HG02884 (cell line): Measurements from ENCODE around the gene AGBL1.
"Not testable (repeated sequence)": the region's sequence is repeated elsewhere in the genome, so short reads cannot be mapped to it uniquely, and the experiment has no call there.

Experiments used
- ATAC-seq: cut with Tn5 transposase; IDR thresholded peaks from one replicate; pipeline ENCODE4 v1.9.1; 2021; ENCODE audit warnings: mild to moderate bottlenecking, moderate library complexity; ENCODE audit not compliant: unreplicated experiment

The AGBL1 gene

DNA sequence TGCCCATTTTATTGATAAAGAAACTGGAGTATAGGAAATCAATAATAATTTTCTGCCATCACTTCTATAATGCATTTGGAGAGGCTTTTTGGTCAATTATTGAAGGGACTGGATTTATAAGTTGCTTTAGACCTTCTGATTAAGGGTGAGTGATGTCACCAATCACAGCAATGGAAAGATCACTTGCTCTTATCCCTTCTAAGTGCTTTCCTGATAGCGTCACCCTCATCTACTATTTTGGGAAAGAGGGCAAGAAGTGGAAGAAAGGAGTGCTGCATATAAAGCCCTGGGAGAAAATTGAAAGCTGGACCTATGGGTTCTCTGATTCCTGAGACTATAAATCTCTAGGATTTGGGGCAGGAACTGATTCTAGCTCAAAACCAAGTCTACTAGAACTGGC, 771.3 kb downstream of the AGBL1 start:
- ATAC-seq = no peak

DNA sequence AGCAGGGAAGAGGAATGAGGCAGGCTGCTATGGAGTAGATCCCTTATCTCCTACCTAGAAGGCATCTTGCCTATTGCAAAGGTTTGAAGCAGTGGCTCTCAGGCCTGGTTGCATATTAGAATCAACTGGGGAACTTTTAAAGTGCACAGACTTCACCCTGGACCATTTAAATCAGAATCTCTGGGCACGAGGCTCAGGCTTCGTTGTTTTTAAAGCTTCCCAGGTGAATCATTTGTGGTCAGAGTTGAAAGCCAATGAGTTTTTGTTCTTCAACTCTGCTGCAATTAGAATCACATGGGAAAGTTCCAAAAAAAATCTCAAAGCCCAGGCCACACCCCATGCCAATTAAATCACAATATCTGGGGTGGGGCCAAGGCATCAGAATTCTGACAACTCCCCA, 773.1 kb downstream of the AGBL1 start:
- ATAC-seq = no peak

DNA sequence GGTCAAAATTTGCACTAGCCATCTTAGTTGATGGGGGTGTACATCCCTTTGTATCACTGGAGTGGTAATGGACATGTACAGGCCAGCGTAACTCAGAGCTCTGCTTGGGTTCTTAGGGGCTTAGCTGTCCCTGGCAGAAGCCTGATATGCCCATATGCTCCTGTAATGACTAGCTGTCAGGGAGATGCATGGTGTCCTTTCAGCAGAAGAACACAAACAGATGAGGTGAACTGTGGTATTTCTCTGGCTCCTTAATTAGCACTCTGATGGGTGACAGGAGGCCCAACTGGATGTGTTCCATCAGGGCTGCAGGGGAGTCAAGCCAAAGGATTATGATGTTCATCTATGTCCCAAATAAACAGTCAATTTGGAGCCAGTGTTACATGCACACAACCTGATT, 774.5 kb downstream of the AGBL1 start:
- ATAC-seq = no peak

DNA sequence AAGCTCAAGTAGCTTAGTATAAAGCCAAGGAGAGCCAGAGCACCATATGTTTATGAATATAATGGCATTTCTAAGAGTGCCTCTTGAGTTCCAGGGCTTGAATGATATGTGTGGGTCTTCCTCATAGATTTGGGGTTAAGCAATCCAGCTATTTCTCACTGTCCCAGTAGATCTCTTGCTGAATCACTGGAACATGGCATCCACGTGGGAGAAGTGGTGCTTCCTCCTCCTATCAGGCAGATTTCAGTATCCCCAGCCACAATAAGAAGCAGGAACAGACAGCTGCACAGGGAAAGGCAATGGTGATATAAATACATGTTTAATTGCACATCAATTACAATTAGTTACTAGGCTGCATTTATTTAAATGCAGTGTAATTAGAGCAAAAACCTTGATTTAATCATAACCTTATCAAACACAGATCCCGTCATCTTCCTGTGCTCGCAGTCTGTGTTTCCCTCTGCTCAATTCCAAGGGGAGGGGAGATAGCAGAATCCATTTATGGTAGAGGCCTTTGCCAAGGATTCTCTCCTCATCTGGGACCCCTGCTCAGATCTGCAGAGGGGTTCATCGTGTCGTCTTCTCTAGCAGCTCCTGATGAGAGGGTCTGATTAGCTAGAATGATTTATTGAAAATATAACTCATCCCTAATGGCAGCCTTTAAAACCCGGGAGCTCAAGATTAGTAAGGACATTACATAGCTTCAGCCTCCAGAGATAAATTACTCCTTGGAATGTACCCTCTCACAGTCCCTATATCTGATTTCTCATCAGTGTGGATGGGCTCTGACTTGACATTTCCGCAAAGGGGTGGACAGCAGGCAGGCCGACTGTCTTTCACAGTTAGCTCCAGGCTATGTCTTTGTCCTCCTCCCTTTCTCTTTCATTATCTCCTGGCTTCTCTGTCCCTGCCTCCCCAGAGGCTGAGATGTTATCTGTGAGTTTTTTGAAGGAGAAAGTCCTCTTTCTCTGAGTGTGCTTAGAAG, 775.9 kb downstream of the AGBL1 start:
- ATAC-seq = no peak

DNA sequence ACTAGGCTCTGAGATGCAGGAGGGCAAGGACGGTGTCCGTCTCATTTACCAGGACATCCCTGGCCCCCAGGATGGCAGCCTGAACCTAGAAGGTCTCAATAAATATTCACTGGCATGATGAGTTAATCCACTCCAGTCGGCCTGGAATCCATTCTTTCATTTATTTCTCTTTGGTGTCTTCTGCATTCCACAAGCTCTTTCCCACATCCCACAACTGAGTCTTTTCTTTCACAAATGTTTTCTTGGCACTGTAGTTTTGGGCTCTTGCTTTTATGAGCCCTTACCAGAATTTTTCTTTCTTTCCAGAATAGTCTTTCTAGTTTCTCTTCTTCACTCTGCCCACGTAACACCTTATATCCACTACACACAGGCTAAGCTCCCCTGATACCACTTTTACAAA, 778.0 kb downstream of the AGBL1 start:
- ATAC-seq = no peak

DNA sequence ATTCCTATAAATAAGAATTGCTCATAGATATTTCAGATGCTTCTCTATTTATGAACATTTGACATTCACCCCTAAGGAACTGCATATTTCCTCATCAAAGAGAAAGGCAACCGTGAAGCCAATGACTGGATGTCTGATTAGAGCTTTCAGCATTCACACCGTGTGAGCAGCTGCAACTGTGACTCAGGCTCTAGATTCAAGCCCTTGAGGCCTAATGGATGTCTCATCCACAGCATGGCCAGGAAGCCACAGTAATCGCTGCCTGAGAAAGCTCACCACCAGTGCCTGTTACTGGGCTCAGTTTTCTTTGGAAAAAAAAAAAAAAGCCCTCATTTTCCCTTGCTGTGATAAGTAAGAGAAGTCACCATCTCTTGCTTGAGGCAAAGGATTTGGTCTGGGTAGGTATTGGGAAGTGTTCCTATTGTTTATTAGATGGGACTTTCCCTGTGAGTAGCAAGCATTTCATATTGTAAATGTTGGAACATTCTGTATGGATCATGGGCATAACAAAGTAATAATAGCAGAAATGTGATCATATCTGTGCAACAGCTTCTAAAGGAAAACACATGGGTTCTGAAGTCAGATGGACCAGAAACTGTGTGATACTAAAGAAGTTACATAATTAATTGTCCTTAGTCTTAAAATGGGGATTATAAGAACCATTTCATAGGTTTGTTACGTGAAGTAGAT, 783.7 kb downstream of the AGBL1 start:
- ATAC-seq = no peak

DNA sequence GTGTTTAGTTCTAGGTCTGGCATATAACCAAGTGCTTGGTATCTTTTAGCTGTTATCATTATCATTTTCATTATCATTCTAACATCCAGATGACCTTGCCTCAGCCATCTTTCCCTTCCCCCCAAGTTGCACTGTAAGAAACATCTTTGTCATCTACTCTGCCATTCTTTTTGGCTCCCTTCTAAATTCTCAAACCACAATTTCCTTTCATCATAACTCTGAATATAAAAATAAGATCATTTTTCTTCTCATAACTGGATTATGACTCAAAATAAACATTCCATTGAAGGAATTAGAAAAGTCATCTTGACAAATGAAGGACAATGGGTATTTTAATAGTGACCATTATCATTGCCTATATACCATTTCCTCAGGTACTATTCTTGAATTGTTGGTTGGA, 786.2 kb downstream of the AGBL1 start:
- ATAC-seq = no peak

DNA sequence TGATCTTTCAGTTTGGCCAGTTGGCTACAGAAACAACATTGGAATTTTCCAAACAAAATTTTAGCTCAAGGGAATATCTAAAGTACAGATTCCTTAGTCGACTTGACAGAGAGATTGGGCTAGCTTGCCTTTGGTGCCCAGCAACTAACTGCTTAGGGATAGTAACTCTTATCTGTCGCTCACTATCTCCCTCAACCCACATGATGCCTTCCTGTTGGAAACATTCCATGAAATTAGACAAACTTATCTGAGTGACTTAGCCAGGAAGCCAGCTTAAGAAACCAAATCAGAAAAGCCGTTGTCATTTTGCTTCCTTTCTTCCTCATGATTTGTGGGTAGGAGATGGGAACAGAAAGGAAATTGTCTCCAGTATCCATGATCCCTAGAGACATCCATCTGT, 791.2 kb downstream of the AGBL1 start:
- ATAC-seq = no peak

DNA sequence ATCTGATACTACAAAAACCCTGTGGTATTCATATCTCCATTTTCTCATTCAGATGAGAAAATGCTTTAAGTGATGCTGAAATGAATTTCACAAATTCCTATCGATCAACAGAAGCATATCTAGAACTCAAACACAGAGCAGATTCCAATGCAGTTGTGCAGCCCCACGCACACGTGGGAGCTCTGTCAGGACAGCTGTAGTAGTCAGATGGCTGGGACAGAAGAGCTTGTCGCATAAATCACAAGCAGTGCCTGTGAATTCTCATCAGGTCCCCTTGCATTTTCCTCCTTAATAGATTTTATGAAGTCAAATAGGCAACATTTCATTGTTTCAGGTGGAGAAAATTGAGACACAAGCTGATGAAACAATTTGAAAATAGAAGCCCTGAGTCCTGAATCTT, 792.3 kb downstream of the AGBL1 start:
- ATAC-seq = no peak

DNA sequence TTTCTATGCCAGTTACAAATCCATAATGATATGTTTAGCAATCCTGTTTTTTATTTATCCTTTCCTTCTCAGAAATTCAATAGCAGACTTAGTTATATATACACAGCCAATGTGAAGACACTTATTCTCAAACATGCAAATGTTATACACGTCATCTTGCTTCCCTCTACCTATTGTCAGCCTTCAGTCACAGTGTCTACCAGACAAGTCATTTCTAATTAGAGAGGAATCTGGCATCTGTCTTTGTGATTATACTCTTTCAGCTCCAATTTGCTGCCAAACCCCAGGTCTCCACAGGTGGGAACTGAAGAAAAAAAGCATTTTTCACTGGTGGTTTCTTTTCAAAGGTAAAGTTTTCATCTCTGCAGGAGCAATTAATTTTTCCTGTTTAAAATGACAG, 793.1 kb downstream of the AGBL1 start:
- no peak for ATAC-seq

DNA sequence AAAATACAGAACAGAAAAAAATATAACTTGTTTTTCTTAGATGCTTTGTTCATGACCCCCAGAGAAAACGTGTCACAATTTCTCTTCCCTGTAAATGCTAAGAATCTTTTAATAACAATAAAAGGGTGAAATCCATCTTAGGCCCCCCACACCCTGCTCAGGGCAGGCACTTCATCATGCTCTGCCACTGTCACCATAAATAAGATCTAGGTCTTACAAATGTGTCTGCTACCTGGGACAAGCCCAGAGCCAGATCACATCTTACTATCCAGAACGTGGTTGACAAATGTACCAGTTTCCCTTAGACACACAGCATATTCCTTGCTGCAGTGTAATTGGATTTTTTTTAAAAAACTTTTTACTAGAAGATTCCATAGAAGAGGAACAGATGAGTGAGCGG, 795.4 kb downstream of the AGBL1 start:
- ATAC-seq = no peak

DNA sequence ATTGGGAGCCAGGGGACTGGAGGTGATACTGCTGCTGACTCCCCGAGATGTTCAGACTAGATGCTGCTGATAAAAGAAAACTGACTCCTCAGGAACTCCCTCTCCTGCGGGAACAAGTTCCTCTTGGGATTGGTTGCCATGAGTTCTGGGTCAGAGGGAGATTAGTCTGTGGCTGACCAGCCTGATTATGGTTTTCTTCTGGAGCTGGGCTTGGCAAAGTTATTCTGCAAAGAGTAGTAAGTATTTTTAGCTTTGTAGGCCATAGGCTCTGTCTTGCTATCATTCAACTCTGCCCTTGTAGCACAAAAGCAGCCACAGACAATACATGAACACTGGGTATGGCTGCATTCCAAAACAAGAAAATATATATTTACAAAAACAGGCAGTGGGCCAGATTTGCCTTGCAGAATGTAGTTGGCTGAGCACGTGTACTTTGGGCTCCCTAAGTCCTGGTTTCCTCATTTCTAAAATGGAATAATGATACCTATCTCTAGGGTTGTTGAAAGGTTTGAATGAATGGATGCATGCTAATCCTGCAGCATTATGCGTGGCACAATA, 796.8 kb downstream of the AGBL1 start:
- no peak for ATAC-seq

DNA sequence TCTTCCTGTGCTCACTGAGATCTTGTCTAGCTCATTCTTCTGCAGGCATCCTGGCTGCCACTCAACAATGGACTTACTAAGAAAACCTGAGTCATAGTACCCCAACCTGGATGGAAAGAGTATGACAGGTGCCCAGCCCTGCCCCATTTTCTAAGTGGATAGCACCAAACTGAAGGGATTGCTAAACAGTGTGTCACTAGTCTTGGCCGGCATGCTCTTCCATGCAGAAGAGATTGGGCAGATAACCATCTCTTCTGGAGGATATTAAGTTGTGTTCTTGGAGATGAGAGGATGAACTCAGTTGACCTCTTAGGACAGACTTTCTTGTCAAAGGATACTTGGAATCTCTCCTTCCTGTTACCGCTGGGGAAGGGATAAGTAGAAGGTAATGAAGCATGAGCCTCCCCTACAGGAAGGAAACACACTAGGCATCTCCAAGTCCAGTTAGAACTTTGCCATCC, 797.5 kb downstream of the AGBL1 start:
- no peak for ATAC-seq

DNA sequence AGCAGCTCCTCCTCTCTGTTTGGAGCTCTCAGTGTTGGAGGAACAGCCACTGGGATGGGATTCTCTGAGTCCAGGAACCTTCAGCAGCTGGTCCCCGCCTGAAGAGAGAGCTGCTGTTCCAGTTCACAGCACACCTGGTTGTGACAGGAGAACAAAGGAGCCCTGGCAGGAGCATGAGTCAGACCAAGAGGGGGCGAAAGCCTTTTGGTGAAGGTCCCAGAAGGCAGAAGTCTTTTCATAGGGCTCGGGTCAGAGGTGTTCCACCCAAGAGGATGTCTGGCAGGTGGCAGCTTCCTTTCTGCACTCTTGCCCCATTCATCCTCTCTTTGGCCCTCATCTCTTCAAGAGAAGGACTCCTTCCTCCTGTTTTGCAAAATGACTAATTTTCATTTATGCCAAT, 799.2 kb downstream of the AGBL1 start:
- not testable (repeated sequence) for ATAC-seq

DNA sequence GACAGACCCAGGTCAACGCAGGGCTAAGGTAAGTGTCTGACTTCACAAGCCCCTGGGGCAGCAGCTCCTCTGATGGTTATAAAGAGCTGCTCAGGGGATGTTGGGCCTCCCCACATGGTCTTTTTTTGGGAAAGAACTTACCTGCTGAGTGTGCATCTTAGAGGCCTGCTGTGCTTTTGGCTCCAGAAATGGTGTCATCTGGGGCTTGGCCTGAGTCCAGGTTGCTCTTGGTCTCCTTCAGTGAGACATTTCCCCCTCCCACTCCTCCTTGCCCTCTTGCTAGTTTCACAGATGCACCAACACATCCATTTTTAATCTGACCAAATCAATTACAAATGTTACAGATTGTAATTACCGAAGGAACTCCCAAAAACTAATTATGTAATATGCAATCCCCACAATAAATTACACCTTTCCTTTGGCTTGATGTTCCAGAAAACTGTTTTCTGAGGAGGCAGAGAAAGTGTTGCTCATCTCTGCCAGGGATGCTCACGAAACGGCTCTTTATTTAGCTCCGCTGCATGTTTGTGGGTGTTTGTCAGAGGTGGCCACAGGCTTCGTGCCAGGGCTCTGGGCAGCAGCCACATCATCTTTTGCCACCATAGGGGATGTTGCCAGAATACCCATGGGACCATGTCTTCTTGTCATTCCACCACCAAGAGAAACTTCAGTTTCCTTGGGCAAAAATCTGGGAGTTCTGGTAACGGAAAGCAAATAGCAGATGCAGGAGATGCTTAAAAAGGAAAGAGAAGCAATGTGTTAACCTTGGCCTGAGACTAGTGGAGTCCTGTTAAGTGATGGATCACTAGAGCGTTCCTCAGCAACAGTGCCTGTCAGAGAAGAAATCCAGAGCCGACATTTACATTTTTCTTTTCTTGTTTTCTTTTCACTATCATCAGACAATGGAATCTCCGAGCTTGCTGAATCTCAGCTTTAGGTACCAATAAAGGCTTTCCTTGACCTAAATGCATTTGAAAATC, 799.9 kb downstream of the AGBL1 start:
- no peak for ATAC-seq

DNA sequence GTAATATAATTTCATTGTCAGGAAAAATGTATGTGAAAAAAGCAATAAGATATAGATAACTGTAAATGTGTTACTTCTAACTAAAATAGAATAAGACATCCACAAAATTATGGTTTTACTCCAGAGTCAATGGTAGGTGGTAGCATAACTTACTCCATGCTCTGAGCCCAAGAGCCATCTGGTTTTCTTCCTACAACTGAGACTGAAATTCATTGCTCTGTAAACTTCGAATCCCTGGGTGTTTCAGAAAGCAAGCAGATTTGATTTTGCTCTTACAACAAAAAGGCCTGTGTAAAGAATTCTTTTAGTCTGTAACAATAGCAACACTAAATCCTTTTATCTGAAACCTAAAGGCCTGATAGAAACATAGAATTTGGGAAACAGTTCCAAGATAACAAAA, 805.9 kb downstream of the AGBL1 start:
- ATAC-seq = no peak

DNA sequence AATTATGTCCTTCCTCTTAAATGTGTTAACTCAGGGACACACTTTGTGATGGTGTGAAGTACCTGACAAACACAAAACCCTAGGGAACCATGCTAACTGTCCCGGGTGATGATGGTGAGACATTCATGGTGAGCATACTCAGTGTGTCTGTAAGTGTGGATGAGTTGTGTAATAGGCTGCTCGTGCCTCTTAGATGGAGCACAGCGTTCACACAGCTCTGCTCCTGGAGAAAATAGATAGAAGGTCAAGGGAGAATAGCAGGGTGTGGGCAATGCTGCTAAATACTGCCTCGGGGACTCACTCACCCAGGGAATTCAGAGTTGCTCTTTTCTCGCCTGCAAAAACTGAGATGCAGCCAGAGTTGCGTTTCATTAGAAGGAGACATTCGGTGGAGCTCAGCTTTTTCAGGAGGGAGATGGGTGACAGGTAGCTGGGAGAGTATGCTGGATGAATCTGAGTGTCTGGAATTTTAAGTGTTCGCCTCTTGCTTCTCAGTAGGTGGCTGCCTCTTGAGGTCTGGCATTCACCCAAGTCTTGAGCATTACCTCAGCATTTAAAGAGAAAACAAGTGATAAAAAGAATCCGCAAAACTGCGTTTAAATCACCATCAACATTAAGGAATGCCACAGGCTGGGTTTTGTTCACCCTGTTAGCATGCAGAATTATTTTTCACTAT, 813.2 kb downstream of the AGBL1 start:
- ATAC-seq = no peak

DNA sequence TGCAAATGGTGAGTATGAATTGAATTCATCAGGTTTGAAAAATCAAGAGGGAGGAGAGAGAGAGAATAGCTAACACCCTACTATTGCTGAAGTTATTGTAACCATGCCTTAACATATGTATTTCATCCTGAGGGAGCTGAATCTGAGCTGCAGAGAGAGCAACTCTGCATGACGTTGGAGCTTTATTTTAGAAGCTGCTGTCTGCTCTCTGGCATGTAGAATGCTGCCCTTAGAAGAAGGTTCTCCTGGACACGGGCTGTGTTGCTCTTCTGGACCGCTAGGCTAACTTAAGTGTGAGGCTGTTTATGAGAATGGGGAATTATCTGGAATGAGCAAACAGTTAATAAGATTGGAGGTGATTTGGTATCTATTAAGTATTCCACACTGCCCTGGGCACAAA, 814.6 kb downstream of the AGBL1 start:
- no peak for ATAC-seq

DNA sequence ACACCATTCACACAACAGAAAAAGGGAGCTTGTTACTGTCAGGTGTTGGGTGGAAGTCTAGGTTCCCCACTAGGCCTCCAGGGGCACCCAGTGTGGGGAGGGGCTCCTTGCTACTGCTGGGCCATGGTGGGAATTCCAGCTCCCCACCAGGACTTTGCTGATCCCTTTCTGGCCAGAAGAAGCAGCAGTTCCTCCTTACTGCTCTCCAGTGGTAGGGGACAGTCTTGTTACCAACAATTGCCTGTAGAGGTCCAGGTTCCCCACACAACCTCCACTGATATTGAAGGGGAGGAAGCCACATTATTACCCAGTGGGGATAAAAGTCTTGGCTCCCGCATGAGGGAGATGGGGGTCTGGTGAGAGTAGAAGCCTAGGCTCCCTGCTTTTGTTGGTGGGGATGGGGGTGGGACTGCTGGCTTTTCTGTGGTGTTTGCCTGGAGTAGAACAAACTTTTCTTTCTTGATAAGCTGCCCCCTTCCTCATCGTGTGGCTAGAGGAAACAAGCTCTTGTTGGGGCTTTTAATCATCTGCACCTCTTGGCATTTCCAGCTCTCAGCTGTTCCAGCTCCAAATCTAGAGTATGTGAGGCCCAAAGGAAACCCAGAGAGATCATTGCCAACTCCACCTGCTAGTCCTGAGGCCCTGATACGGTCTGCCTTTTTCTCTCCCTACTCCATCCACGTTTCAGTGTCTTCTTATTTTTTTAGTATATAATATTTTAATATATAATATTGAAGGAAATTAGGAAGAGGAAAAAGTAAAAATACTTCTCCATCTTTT, 824.2 kb downstream of the AGBL1 start:
- no peak for ATAC-seq
